ENCODE measurements around the gene C2orf76.

Gene C2orf76

DNA sequence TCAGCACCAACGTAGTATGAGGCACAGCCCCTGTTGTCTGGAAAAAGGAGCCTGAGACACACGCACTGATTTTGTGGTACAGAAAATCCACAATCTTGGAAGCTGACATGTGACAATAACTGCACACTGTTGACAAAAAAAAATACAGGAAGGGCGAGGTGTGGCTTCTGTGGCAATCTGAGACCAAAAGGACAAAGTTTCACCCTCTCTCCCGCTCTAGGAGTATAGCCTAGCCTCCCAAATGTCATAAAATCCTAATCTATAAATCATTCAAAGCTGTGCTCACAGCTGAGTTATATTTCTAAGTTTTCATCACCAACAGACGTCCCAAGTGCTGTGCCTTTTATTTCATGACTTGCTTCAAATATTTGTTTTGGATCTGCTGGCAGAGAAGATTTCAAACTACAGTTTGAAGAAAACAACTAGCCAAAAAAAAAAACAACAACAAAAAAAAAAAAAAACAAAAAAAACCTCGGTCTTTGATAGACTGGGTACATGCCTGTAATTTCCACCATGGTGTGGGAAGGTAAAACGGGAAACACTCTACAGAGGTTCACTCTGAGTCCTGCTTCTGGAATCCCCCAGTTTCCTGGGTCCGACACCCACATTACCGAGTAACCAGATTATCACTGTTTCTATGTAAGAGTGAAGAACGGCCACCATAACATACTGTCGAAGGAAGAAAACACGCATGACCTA is 61.0 kb downstream of the C2orf76 start:
- H3K9ac ChIP-seq (ENCODE audit: low read depth, low read length) = no peak overlapping the region
- H3K36me3 ChIP-seq (ENCODE audit: control insufficient read depth, insufficient read depth, low read length) = no peaks in the 10 kb centered on the region
- H3K4me3 ChIP-seq (ENCODE audit: low read depth, low read length) = no peak overlapping the region
- peaks cover 6% of the 10 kb centered on the region for H3K4me1 ChIP-seq (ENCODE audit: control insufficient read depth, insufficient read depth, low read length)
- H3K27me3 ChIP-seq (ENCODE audit: control insufficient read depth, insufficient read depth, low read length) = no peaks in the 10 kb centered on the region
- H3K9me3 ChIP-seq (ENCODE audit: control insufficient read depth, insufficient read depth, low read length) = no peaks in the 10 kb centered on the region

GRCh38 chr2:119304847-119305246 is 61.8 kb downstream of the C2orf76 start:
- Histone ChIP-seq H3K4me1 (ENCODE audit: control insufficient read depth, insufficient read depth, low read length) (peaks cover 6% of the 10 kb centered on the region), H3K36me3 (ENCODE audit: control insufficient read depth, insufficient read depth, low read length) (no peaks in the 10 kb centered on the region), H3K4me3 (ENCODE audit: low read depth, low read length) (no peak overlapping the region), H3K9me3 (ENCODE audit: control insufficient read depth, insufficient read depth, low read length) (no peaks in the 10 kb centered on the region), H3K27me3 (ENCODE audit: control insufficient read depth, insufficient read depth, low read length) (no peaks in the 10 kb centered on the region), H3K9ac (ENCODE audit: low read depth, low read length) (no peak overlapping the region)

- Histone ChIP-seq H3K36me3 (ENCODE audit: control insufficient read depth, insufficient read depth, low read length) (no peaks in the 10 kb centered on the region), H3K4me1 (ENCODE audit: control insufficient read depth, insufficient read depth, low read length) (peaks cover 6% of the 10 kb centered on the region), H3K27me3 (ENCODE audit: control insufficient read depth, insufficient read depth, low read length) (no peaks in the 10 kb centered on the region), H3K9ac (ENCODE audit: low read depth, low read length) (no peak overlapping the region), H3K9me3 (ENCODE audit: control insufficient read depth, insufficient read depth, low read length) (no peaks in the 10 kb centered on the region), H3K4me3 (ENCODE audit: low read depth, low read length) (no peak overlapping the region)
These were observed 65.2 kb downstream of the C2orf76 start for GRCh38 chr2:119301413-119301812.

DNA sequence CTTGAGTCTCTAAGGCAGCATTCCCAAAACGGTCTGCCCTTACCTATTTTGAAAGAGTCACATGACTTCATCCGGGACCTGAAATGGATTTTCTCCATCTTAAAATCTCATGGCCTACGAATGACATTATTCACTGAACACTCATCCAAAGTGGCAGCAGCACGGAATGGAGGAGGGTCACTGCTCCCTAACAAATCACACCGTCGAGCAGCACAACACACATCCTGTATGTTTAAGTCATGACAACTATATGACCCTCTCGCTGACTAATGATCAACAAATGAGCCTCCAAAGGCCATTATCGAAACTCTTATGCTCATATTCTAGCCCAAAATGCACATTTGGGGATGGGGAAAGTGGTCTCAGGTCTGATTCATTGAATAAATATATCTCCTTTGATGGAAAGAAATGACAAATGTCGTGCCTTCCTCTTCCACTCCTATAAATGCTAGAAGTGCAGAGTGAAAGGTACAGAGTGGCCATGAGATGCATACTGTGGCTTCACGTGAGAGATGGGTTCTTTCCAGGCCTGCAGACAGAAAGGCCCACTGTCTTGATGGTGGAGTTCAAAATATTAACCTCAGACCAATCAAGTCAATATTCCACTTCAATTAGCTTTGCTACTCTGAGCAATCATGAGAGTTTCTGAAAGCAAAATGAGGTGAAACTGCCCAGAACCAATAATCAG is 70.8 kb downstream of the C2orf76 start:
- H3K4me1 ChIP-seq (ENCODE audit: control insufficient read depth, insufficient read depth, low read length) = no peaks in the 10 kb centered on the region
- no peak overlapping the region for H3K4me3 ChIP-seq (ENCODE audit: low read depth, low read length)
- H3K36me3 ChIP-seq (ENCODE audit: control insufficient read depth, insufficient read depth, low read length) = no peaks in the 10 kb centered on the region
- H3K9me3 ChIP-seq (ENCODE audit: control insufficient read depth, insufficient read depth, low read length) = no peaks in the 10 kb centered on the region
- H3K27me3 ChIP-seq (ENCODE audit: control insufficient read depth, insufficient read depth, low read length) = no peaks in the 10 kb centered on the region
- H3K9ac ChIP-seq (ENCODE audit: low read depth, low read length) = no peak overlapping the region

GRCh38 chr2:119294671-119295070 is 72.0 kb downstream of the C2orf76 start:
- Histone ChIP-seq H3K9ac (ENCODE audit: low read depth, low read length) (no peak overlapping the region), H3K36me3 (ENCODE audit: control insufficient read depth, insufficient read depth, low read length) (no peaks in the 10 kb centered on the region), H3K27me3 (ENCODE audit: control insufficient read depth, insufficient read depth, low read length) (no peaks in the 10 kb centered on the region), H3K4me3 (ENCODE audit: low read depth, low read length) (no peak overlapping the region), H3K4me1 (ENCODE audit: control insufficient read depth, insufficient read depth, low read length) (no peaks in the 10 kb centered on the region), H3K9me3 (ENCODE audit: control insufficient read depth, insufficient read depth, low read length) (no peaks in the 10 kb centered on the region)

- Histone ChIP-seq H3K27me3 (ENCODE audit: control insufficient read depth, insufficient read depth, low read length) (no peaks in the 10 kb centered on the region), H3K4me3 (ENCODE audit: low read depth, low read length) (no peak overlapping the region), H3K4me1 (ENCODE audit: control insufficient read depth, insufficient read depth, low read length) (no peaks in the 10 kb centered on the region), H3K9ac (ENCODE audit: low read depth, low read length) (no peak overlapping the region), H3K36me3 (ENCODE audit: control insufficient read depth, insufficient read depth, low read length) (no peaks in the 10 kb centered on the region), H3K9me3 (ENCODE audit: control insufficient read depth, insufficient read depth, low read length) (no peaks in the 10 kb centered on the region)
These were observed 72.7 kb downstream of the C2orf76 start for GRCh38 chr2:119293900-119294299.

DNA sequence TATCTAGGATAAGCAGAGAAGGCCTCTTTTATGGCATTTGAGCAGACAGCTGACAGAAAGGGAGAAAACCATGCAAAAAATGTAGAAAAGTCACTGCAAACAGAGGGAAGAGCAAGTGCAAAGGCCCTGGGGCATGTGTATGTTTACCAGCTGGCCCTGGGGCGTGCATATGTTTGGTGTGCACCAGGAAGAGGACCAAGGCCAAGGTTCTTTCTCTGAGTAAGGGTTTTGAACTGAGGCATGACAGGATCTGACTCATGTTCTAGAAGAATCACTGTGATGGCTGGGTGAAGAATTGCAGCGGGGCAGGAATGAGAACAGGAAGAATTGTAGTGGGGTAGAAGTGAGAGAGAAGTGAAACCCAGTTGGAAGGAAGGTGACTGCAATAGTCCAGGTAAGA is 73.4 kb downstream of the C2orf76 start:
- no peaks in the 10 kb centered on the region for H3K4me1 ChIP-seq (ENCODE audit: control insufficient read depth, insufficient read depth, low read length)
- no peaks in the 10 kb centered on the region for H3K9me3 ChIP-seq (ENCODE audit: control insufficient read depth, insufficient read depth, low read length)
- no peaks in the 10 kb centered on the region for H3K36me3 ChIP-seq (ENCODE audit: control insufficient read depth, insufficient read depth, low read length)
- no peaks in the 10 kb centered on the region for H3K27me3 ChIP-seq (ENCODE audit: control insufficient read depth, insufficient read depth, low read length)
- H3K4me3 ChIP-seq (ENCODE audit: low read depth, low read length) = no peak overlapping the region
- H3K9ac ChIP-seq (ENCODE audit: low read depth, low read length) = no peak overlapping the region

DNA sequence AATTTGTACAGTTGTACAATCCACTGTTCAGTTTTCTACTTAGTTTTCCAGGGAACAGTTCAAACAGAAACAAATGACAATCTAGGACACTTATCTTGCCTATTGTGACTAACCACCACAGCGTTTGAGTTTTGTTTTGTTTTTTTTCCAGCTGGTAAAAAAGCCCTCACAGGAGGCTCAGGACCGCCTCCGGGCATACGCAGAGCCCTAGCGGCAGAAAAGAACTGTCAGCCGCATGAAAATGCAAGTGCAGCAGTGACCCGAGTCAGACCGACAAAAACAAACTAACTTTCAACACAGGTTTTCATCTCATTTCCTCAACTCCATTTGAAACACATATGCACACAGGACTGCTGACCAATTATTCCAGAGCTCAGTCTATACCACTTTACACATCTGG is 74.4 kb downstream of the C2orf76 start:
- Histone ChIP-seq H3K27me3 (ENCODE audit: control insufficient read depth, insufficient read depth, low read length) (no peaks in the 10 kb centered on the region), H3K36me3 (ENCODE audit: control insufficient read depth, insufficient read depth, low read length) (no peaks in the 10 kb centered on the region), H3K9ac (ENCODE audit: low read depth, low read length) (no peak overlapping the region), H3K4me3 (ENCODE audit: low read depth, low read length) (no peak overlapping the region), H3K9me3 (ENCODE audit: control insufficient read depth, insufficient read depth, low read length) (no peaks in the 10 kb centered on the region), H3K4me1 (ENCODE audit: control insufficient read depth, insufficient read depth, low read length) (no peaks in the 10 kb centered on the region)

DNA sequence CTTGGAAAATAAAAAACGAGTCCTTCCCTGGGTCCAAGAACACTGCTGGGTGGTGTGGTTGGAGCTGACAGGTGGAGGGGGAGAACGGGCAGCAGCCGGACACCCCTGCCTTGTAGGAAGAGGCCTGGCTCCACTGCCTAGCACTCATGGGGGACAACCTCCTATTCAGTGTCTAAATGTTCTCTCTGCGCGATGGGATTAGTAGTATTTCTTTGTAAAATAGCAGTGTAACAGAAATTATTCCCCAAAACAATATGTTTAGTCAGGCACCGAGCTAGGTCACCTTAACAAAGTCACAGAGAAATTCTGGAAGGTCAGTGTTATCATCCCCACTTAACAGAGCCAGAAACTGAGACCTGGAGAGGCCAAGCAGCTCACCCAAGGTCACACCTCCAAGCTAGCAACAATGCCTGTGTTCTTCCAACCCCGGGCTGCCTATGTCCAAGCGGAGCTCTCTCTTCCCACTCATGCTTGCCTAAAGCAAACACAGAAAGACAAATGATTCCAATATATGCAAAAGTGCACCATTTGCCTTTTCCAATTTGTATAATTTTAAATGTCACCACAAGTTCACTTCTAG is 75.0 kb downstream of the C2orf76 start:
- no peaks in the 10 kb centered on the region for H3K4me1 ChIP-seq (ENCODE audit: control insufficient read depth, insufficient read depth, low read length)
- no peaks in the 10 kb centered on the region for H3K36me3 ChIP-seq (ENCODE audit: control insufficient read depth, insufficient read depth, low read length)
- no peak overlapping the region for H3K9ac ChIP-seq (ENCODE audit: low read depth, low read length)
- no peaks in the 10 kb centered on the region for H3K27me3 ChIP-seq (ENCODE audit: control insufficient read depth, insufficient read depth, low read length)
- no peaks in the 10 kb centered on the region for H3K9me3 ChIP-seq (ENCODE audit: control insufficient read depth, insufficient read depth, low read length)
- no peak overlapping the region for H3K4me3 ChIP-seq (ENCODE audit: low read depth, low read length)

DNA sequence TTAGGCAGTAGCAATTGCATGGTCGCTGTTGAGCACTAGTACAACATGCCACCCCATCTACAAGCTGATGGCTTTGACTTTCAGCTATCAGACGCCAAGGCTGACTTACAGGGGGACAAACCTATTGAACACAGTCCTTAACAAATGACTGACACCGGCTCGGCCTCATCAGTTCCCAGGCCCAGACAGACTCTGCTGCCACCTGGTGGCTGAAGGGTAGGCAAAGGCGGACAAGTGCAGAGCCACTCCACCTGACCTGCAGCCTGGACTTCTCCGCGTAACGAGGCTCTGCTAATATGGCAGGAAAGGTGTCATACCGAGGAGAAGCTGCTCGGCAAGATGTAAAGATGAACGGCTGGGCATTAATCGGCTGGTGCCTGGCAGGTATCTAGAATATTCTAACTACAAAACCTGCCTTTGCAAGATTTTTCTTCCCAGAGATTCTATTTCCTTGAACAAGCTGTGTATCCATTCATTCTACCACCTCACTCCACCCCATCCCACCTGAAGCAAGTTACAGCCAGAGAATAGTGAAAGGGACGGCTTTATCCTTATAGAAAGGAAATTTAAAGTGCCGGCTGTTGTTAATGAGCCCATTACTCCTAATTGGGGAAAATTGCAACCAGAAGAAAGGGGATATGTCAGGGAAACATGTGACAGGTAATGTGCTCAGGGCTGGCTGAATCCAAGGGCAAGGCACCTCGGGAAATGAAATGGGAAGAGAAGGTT is 75.6 kb downstream of the C2orf76 start:
- Histone ChIP-seq H3K9me3 (ENCODE audit: control insufficient read depth, insufficient read depth, low read length) (no peaks in the 10 kb centered on the region), H3K4me3 (ENCODE audit: low read depth, low read length) (no peak overlapping the region), H3K27me3 (ENCODE audit: control insufficient read depth, insufficient read depth, low read length) (no peaks in the 10 kb centered on the region), H3K9ac (ENCODE audit: low read depth, low read length) (no peak overlapping the region), H3K36me3 (ENCODE audit: control insufficient read depth, insufficient read depth, low read length) (no peaks in the 10 kb centered on the region), H3K4me1 (ENCODE audit: control insufficient read depth, insufficient read depth, low read length) (no peaks in the 10 kb centered on the region)

- Histone ChIP-seq H3K9me3 (ENCODE audit: control insufficient read depth, insufficient read depth, low read length) (no peaks in the 10 kb centered on the region), H3K4me1 (ENCODE audit: control insufficient read depth, insufficient read depth, low read length) (no peaks in the 10 kb centered on the region), H3K27me3 (ENCODE audit: control insufficient read depth, insufficient read depth, low read length) (no peaks in the 10 kb centered on the region), H3K4me3 (ENCODE audit: low read depth, low read length) (no peak overlapping the region), H3K36me3 (ENCODE audit: control insufficient read depth, insufficient read depth, low read length) (no peaks in the 10 kb centered on the region), H3K9ac (ENCODE audit: low read depth, low read length) (no peak overlapping the region)
These were observed 77.0 kb downstream of the C2orf76 start for GRCh38 chr2:119289642-119290041.
